ENCODE measurements around the gene DCHS2.

The DCHS2 gene

DNA sequence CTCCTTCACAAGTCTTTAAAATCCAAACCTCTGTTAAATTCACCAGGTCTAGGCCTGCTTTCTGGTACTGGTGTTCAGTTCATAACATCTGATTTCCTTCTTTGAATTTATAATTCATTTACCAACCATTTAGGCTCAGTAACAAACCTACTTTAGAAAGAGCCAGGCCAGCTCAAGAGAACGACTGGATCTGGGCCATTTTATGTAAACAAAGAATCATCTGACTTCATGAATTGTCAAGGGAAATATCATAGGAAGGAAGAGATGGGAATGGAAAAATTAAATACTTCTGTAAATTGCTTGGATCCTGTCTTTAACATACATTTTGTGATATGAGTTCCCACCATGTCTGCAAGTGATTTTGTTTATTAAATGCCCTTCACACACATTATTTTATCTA is 36.5 kb downstream of the DCHS2 start:
- DNase-seq (ENCODE audit: low read depth, low spot score), result no peak

DNA sequence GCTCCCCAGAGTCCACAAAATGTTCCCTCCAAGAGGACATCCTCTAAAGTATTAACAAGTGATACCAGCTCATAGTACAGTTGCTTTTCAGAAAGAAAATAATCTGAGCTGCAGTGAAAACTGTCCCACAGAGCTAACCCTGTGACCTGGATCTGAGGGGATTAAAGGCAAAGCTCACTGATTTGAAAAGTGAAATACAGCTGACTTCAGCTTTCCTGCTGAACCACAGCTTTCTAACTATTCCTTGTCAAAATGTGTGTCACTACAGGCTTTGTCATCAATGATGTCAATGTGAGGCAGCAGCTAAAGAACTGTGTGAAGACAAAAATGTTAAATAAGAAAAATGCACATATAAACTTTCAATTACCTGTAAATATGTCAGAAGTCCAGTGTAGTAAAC is 36.9 kb downstream of the DCHS2 start:
- DNase-seq (ENCODE audit: low read depth, low spot score), result no peak

DNA sequence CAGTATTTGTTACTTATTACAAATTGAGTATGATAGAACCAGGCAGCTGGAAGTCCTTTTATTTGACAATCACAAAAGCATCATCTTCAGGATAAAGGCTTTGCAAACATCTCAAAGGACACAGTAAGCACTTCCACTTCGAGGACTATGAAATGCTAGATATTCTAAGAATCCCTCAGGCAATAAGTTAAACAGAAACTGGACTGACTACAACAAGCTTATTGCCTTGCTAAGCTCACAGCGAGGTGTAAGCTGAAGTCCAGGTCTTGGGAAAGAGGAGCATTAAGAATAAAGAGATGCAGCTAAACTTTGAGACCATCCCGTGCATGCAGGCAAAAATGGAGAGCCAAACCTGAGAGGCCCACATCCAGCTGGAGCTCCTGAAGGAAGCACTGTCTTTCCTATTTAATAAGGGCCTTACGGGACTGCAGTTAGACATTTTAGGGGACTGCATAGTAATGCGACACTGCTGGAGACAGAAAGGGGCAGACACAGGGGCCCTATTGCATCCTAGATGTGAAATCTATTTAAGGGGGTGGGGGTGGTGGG is 38.7 kb downstream of the DCHS2 start:
- no peak for DNase-seq (ENCODE audit: low read depth, low spot score)

DNA sequence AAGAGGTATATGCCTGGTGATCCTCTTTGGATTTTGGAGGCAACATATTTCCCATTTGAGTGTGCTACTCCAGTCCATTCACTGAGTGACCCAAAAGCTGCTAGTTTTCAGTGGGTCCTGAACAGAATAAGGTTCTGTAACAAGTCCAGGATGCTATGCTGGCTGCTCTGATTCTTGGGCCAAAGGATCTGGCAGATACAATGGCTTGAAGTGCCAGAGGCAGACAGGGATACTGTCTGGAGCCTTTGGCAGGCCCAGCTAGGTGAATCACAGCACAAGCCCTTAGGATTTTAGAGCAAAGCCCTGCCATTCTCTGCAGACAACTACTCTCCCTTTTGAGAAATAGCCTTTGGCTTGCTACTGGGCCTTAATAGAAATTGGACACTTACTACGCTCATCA is 40.6 kb downstream of the DCHS2 start:
- DNase-seq (ENCODE audit: low read depth, low spot score), result no peak

DNA sequence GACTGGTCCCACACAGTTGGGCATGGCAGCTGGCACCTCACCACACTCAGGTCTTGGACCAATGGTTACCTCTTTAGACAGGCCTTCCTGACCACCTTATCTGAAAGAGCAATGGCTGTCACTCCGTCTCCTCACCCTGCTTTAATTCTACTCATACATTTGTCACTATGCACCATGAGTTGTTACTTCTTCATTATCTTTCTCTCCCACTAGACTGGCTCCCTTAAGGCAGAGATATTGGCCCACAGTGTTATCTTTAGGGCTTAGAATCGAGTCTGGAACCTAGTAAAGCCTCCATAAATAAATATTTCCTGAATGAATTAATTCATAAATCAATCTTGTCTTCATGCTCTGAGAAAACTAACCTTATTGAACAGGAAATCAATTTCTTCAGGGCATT is 46.6 kb downstream of the DCHS2 start:
- no peak for DNase-seq (ENCODE audit: low read depth, low spot score)

DNA sequence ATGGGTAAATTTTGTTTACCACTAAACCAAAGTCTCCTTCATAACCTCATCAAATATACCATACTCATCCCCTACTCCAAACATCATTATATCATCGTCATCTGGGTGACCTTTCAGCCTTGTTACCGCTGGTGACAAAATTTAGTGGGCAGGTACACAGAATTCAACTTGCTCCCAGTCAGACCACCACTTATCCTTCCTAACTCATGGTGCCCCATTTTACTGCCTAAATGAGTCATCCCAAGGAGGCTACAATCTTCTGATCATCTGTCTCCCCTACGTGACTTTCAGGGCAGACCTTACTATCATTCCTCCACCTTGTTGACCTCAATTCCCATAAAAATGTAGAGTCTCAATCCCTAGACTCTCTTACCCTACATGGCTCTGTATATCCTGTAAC is 49.6 kb downstream of the DCHS2 start:
- no peak for DNase-seq (ENCODE audit: low read depth, low spot score)

DNA sequence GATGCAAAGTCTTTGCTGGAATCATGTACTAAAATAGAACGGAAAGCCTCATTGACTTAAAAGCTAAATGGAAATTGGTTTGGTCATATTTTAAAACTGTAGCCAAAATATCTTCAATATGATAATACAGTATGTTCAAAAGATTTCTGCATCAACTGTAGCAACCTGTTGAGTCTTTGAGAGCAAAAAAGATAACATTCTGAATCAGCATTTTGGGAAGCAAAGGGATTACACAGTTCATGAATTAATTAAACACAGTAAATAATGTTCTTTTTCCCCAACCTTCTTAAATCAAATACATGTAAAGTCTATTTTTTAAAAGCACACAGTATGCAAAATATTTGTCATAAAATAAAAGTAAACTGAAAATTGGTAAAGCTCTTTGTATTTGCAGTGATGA is 50.5 kb downstream of the DCHS2 start:
- DNase-seq (ENCODE audit: low read depth, low spot score), result no peak

DNA sequence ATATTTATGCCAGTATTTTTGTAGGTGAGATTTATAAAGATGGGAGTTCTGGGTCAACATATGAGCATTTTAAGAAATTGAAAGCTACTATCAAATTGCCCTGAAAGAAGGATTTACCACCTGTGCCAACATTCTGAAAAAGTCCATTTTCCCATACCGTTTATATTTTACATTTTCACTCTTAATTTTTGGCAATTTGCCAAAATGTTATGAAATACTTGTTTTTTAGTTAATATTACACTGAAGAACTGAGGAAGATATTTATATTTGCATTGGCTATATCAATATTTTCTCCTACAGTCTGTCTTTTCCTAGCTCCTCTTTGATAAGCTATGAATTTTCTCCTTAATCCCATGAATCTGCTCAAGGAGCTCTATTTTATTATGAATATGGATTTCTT is 52.4 kb downstream of the DCHS2 start:
- DNase-seq (ENCODE audit: low read depth, low spot score), result no peak

DNA sequence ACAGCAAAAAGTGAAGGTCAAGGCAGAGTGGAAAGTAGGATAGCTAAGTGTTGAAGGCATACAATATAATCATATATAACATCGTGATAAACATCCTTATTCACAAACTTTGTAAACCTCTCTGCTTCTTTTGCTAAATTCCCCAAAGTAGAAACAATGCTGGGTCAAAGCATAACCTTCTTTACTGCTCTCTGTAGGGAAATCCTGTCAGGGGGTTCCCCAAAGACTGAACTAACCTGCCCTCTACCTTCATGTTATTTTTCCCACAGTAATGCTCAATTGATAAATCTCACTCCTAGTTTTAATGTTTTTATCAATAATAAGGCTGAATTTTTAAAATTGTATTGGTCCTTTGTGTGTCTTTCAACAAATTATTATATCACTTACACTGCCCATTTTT is 55.7 kb downstream of the DCHS2 start:
- no peak for DNase-seq (ENCODE audit: low read depth, low spot score)

DNA sequence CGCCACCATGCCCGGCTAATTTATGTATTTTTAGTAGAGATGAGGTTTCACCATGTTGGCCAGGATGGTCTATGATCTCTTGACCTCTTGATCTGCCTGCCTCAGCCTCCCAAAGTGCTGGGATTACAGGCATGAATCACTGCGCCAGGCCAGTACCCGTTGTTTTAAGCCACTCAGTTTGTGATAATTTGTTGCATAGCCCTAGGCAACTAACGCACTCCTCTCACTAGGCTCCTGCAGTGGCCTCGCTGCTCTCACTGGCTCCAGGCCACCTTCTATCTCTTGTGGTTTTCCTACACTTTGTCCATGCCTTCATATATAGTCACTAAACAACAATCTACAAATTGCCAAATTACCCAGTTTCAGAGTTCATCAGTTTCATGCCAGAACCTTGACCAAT is 58.1 kb downstream of the DCHS2 start:
- no peak for DNase-seq (ENCODE audit: low read depth, low spot score)

DNA sequence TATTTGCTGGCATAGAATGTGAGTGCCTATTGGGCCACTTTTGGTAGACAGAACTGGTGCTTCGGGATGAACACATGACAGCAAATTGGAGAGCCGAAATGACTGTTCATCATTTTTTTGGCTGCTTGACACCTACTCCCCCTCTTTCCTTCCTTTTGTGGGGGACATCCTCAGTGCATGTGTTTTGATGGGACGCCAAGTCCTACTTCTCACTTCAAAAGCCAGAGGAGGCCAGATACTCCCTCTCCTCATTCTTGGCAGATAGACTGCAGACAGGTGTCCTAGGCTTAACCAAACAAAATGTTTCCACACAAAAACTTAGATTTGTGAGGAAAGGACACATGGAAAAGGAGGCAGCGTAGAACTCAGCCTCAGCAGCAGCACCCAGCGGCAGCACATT is 62.4 kb downstream of the DCHS2 start:
- no peak for DNase-seq (ENCODE audit: low read depth, low spot score)

DNA sequence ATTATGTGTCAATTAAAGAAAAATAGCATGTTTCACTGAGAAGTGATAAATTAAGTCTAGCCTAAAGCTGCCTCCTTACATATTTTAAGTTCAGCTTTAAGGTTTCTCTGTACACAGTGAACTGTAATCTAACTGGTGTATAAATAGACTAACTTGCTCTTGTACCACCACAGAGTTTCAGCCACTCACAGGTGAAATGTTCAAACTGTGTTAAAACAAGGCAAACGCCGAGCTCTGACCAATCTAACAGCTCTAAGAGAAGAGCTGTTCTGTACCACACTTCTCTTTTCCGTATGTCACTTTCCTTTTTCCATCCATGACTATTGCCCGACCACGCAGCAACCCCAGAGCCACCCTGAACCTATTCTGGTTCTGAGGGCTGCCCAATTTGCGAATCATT is 64.5 kb downstream of the DCHS2 start:
- no peak for DNase-seq (ENCODE audit: low read depth, low spot score)

DNA sequence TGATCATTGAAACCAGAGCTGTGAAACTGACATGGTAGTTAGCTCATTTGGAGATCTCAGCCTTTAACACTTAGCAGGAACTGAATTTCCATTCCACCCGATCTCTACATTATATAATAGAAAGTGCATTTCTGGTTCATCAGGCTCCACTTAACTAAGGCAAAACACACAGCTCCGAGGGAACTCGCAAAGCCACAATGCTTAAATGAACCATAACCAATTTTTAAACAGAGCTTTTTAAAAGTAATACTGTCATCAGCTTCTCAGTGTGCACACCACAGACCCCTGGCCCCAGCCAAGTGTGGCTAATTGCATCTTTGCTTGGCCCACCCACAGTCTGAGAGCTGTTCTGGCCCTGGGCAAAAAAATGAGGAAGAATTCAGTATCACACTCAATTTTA is 66.1 kb downstream of the DCHS2 start:
- no peak for DNase-seq (ENCODE audit: low read depth, low spot score)

DNA sequence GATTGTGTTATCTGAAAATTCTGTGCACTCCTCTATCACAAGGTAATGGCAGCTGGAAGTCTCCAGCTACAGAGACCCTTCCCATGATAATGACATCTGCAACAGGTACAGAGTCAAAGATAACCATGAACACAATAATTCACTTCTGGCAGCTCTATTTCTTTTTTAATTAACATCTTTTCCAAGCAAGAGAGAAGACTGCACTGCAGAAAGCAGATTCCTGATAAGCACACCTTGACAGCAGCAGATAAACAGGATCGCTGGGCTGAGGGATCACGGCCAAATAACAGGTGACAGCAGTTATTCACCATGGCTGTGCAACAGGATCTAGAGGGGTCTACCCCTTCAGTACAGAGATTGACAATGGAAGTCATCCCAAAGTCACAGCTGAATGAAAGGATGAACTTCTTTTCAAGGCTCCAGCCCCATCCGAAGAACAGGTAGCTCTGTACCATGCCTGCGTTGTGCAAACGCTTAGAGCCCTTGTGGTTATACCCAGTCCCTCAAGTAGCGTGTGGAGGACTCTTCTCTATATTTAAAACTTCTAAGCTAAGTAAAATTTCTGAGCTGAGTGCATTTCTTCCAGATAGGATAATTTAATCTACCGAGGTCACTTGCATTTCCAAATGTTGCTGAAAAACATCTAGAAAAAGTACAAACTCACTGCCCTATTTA is 66.7 kb downstream of the DCHS2 start:
- no peak for DNase-seq (ENCODE audit: low read depth, low spot score)

DNA sequence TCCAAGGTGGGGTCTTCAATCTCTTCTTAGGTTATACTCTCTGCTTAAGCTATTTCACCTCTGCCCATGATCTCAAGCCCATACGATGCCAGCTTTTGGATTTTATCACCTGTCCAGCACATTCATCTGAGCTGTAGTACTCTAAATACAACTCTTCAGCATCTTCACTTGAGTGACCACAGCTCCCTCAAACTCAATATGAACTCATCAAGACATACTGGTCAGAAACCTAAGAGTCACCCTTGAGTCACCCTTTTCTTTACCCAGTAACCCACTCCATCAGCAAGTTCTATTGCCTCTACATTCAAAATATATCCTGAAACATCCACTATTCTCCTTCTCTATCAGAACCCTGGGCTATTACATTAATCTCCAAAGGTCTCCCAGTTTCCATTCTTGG is 69.4 kb downstream of the DCHS2 start:
- DNase-seq (ENCODE audit: low read depth, low spot score), result no peak

DNA sequence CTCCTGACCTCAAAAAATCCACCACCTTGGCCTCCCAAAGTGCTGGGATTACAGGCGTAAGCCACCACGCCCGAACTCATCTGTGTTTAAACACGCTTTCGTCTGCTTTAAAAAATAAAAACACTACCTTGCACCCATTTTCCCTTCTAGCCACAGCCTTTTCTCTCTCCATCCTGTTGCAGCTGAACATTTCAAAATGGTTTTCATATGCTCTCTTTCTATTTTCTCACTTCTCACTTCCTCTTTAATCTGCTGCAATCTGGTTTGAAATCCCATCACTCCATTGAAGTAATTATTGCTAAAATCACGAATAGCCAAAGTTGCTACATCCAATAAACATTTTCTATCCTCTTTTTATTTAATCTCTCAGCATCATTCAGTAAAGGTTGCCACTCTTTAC is 70.0 kb downstream of the DCHS2 start:
- DNase-seq (ENCODE audit: low read depth, low spot score), result no peak

DNA sequence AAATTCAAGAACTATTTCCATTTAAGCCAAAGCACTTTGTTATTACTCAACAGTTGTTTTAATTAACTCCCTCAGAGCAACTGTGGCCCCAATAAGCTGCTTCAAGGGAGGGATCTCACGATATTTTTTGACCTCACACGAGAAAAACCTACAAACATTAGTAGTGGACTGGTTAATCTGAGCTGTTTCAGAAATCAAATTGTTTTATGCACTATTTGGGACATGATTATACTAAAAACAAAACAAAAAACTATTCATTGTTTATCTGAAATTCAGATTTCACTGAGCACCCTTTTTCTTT is 74.3 kb downstream of the DCHS2 start:
- no peak for DNase-seq (ENCODE audit: low read depth, low spot score)

DNA sequence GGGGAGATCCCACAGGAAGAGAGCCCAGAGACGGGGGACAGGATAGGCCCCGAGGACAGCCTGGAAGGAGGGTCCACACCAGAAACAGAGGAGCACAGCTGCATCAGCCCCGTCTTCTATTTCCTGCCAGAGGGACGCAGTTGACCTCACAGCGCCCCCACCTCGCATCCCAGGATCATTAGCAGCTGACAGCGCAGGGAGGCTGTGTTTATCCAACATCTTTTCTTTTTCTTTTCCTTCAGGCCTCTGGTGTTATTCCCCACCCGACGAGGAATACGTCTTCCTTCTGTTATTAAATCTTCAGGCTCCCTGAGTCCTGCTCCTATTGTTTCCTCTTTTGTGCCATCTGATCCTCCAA is 75.4 kb downstream of the DCHS2 start:
- DNase-seq (ENCODE audit: low read depth, low spot score), result no peak

DNA sequence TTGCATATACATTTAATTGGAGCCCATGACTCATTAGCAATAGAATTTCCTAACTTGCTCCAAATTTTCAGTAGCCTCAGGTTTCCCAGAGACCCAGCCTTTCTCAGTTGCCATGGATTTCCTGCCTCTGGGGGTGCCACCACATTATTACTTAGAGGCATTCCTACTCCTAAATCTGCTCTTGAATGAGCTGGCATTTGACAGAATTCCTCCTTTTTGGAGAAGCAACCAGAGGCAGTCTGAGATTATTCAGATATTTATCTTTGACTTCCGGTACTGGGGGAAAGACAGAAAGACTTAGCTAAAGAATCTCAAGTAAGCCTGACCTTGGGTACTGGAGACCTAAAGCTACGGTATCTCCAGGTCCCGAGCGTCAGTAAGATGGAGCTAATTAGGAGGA is 76.3 kb downstream of the DCHS2 start:
- no peak for DNase-seq (ENCODE audit: low read depth, low spot score)

DNA sequence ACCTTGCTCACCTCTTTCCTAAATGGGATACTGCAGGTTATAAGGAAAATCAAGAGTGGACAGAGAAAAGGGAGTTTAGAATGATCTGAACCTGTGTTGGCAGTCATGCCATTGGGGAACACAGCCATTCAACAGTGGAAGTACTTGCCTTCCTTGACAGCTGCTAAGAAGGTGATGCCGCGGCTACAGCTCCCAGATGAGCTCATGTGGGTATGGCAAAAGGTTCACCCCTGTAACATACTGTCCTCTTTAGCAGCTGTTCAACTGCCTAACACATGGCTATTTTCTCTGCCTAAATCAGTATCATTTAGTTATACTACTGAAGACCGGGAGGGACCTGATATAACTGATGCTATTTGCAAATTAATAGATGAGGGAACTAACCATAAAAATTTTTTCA is 76.8 kb downstream of the DCHS2 start:
- no peak for DNase-seq (ENCODE audit: low read depth, low spot score)

DNA sequence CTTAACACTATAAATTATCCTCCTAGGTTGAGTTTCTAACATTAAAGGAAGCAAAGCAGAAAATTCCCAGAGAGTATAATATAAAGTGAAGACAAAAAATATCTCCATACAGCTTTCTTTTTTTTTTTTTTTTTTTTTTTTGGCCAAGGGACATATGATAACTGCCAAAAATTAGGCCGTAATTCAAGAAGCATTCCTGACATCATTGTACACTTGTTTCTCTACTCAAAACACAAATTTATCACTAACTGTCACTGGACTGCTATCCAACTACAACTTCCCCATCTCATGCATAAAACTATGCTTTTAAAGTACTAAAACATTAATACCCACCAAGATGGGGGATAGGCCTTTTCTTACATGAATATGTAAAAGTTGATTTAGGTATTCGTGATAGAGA is 77.2 kb downstream of the DCHS2 start:
- no peak for DNase-seq (ENCODE audit: low read depth, low spot score)

DNA sequence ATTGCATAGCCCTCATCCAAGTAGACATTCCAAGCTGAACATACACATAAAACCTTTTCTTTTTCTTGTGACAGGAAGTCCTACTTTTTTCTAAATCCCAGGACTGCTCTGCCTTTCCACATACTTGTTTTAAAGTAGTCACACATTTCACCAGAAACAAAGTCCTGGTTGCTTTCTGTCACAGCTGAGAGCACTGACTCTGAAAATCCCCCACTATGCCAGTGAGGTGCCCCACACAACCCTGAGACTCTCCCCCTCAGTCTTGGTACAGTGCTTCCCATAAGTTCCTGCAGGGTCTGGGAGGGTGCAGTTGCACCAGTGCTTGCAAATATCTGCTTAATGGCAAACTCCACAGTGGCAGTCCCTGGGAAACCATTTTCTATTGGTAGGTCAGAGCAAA is 84.2 kb downstream of the DCHS2 start:
- DNase-seq (ENCODE audit: low read depth, low spot score), result no peak

DNA sequence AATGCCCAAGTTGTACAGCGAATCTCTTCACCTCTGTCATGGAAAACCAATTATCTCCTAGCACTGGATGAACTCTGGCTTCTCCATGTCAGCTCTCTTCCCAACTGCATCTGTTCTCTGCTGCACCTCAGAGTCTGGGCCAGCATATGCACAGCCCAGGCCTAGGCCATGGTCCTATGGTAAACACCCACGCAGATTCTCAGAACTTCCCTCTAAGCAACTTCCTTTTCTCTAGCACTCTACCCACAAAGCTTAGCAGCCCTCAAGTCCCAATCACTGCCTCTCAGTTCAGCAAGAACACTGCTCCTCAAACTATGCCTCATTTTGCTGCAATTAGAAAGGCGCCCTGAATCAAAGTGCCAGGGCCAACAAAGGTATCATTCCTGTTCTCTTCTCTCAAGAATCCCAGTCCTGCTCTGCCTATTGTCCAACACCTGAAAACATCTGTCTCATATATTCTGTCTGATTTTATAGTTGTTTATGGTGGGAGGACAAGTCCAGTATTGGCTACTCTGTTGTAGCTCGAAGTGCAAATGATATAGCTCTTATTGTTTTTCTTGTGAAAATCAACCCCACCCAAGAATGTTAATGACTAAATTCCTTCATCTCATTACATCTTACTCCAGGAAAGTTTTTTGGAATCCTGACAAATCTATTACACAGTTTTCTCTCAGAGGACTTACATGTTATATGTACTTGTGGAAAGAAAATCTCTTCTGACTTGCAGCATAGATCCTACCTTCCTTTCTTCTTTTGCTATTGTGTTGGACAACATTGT is 85.4 kb downstream of the DCHS2 start:
- DNase-seq (ENCODE audit: low read depth, low spot score), result no peak
